HepG2 (cell line): ENCODE measurements around the gene GMPPB. TPM values are rescaled to one million over a fixed set of nuclear protein-coding genes. Genes with fewer than 3 reads are reported as not detected.

Experiments
- IKZF1 ChIP-seq: fragments of 450-650 bp; IDR thresholded peaks from 2 replicates; pipeline ENCODE4 v1.7.1; 2016
- IRF1 ChIP-seq: sonication (generic); formaldehyde crosslinking; IDR thresholded peaks from 2 replicates; pipeline ENCODE4 v1.4.0; 2020; ENCODE audit warnings: low read depth, mild to moderate bottlenecking, missing genetic modification reagents
- PAF1 ChIP-seq: IDR thresholded peaks from 2 replicates; pipeline ENCODE4 v1.6.1; 2016; ENCODE audit warnings: missing genetic modification reagents, missing compliant biosample characterization
- SMAD9 ChIP-seq: sonication (generic); formaldehyde crosslinking; IDR thresholded peaks from 2 replicates; pipeline ENCODE4 v1.5.1; 2020; ENCODE audit warnings: mild to moderate bottlenecking, missing genetic modification reagents
- SRSF9 ChIP-seq: fragments of 200-400 bp; formaldehyde crosslinking; IDR thresholded peaks from 2 replicates; pipeline ENCODE4 v1.6.1; 2018; ENCODE audit warnings: borderline replicate concordance, mild to moderate bottlenecking, low read depth, low read length; ENCODE audit not compliant: insufficient read depth, poor library complexity, severe bottlenecking
- ZNF205 ChIP-seq: IDR thresholded peaks from 2 replicates; pipeline ENCODE4 v1.6.1; 2018; ENCODE audit warnings: missing biosample characterization, missing genetic modification reagents
- ZNF407 ChIP-seq: sonication (generic); formaldehyde crosslinking; IDR thresholded peaks from one replicate; pipeline ENCODE4 v1.5.1; 2020; ENCODE audit warnings: mild to moderate bottlenecking, missing genetic modification reagents; ENCODE audit errors: not compliant biosample characterization
- ZNF639 ChIP-seq: conservative IDR thresholded peaks from 2 replicates; pipeline ENCODE4 v1.6.1; 2018; ENCODE audit warnings: missing genetic modification reagents
- polyA plus RNA-seq, 8 experiments: library from polyadenylated mRNA; depleted of rRNA in 3 of 8; stranded (reverse) in 7 of 8; unstranded in 1 of 8; fragments of >200 nt; fragmentation: Illumina TruSeq in 4 of 8; extraction: Trizol in 4 of 8; gene quantifications; 2 replicates each; pipeline versions ENCODE4 v1.2.1 to v1.2.3, GENCODE V29; 2011 to 2016; ENCODE audit warnings: low read depth in 4 of 8, missing spikeins in 1 of 8, mixed read lengths in 1 of 8; ENCODE audit not compliant: insufficient read depth in 1 of 8
- total RNA-seq, 5 experiments: library from RNA; depleted of rRNA; stranded (reverse); fragments of >200 nt; fragmentation: Illumina TruSeq; extraction: Trizol; gene quantifications; 2 replicates each; pipeline ENCODE4 v1.2.3, GENCODE V29; 2016; ENCODE audit warnings: low read depth in 1 of 5

The GMPPB gene
- total and polyA plus RNA-seq, 2 of the 13 experiments (the other 11 are each of a cell fraction or from before 2014, with no cell fraction given) = 6.5 to 23.1 TPM

- TF ChIP-seq ZNF407 (CRISPR knock-in tag) = no peak
- TF ChIP-seq ZNF639 = no peak
- no peak for TF ChIP-seq SRSF9
- no peak for TF ChIP-seq IRF1
- no peak for TF ChIP-seq PAF1 (CRISPR knock-in tag)
- no peak for TF ChIP-seq SMAD9
- TF ChIP-seq IKZF1 = no peak
- no peak for TF ChIP-seq ZNF205 (CRISPR knock-in tag)
Observed at GRCh38 chr3:49673715-49674496, 49.8 kb downstream of the GMPPB start, which contains the start of gene APEH (continued).
